A673 (cell line): Measurements from ENCODE around the gene EIF2B5.

Experiments used
- EZH2 ChIP-seq: fragments of 200-600 bp; sonication (generic); IDR thresholded peaks from 2 replicates; pipeline ENCODE4 v1.6.1; 2017; ENCODE audit warnings: borderline replicate concordance, low read depth, mild to moderate bottlenecking, mixed read lengths, antibody characterized with exemption, low read length; ENCODE audit not compliant: poor library complexity, severe bottlenecking
- TF ChIP-seq, protein P1 (sequence below): fragments of 300-800, 200-600 bp; sonication (generic); conservative IDR thresholded peaks from 2 replicates; pipeline ENCODE4 v1.5.1; 2017; ENCODE audit warnings: low read depth, mild to moderate bottlenecking, antibody characterized with exemption, low read length, moderate library complexity, mixed read lengths

DNA sequence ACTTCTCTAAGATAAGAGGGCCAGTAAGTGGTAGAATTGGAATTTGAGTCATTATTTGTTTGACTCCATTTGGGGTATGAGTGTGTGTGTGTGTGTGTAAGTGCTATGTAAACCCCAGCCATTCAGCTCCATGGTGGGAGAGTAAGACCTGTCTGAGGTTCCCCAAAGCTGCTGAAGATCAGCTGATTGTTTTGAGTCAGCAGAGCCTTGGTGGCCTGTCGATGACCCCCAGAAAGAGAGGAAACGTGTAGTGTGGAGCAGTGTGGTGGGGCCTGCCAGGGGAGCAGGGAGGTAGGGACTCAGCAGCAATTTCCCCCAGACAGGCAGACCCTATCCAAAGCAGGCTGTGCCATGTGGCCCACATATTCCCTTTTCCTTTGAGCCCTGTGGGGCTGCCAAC, 25.3 kb downstream of the EIF2B5 start:
- TF ChIP-seq, protein P1, sequence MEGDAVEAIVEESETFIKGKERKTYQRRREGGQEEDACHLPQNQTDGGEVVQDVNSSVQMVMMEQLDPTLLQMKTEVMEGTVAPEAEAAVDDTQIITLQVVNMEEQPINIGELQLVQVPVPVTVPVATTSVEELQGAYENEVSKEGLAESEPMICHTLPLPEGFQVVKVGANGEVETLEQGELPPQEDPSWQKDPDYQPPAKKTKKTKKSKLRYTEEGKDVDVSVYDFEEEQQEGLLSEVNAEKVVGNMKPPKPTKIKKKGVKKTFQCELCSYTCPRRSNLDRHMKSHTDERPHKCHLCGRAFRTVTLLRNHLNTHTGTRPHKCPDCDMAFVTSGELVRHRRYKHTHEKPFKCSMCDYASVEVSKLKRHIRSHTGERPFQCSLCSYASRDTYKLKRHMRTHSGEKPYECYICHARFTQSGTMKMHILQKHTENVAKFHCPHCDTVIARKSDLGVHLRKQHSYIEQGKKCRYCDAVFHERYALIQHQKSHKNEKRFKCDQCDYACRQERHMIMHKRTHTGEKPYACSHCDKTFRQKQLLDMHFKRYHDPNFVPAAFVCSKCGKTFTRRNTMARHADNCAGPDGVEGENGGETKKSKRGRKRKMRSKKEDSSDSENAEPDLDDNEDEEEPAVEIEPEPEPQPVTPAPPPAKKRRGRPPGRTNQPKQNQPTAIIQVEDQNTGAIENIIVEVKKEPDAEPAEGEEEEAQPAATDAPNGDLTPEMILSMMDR, result no peak
- no peak for TF ChIP-seq EZH2
